ENCODE data around the gene RUNX2.

DNA sequence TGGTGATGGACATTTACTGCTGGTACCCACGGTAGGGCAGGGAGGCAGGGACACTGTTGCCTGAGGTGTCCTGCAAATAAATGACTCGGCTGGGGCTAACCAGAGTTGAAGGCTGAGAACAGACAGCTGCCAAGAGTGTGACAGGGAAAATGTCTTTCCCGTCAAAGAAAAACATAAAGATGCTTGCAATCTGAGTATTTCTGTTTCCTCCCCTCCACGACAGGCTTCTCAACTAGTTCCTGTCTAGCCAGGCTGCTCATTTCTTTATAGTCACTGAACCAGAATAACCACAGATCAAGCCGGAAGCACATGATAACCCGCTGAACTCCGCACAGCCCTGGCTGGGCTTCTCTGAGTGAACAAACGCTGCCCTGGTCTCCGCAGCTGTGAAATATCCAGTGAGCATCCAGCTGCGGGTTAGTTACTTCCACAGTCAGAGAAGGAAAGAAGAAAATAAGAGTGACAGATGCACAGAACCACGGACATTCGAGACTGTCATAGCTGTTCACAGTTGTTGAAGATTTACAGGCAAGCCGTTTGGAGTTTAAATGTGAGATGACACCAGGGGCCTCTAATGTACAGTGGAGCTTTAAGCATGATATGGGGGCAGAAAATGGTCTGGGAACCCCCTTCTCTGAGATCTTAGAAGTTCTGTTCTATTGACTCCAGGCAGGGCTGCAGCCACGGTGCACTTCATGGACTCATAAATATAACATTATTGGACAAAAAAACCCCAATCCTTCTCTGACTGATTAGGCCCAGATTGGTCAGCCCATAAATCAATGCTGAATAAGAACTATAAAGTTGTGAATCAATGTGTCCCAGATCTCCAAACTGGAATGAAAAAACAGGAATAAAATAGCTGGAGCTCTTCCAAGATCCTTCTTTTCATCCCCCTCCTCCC, 349.5 kb downstream of the RUNX2 start:
- TF ChIP-seq CTCF (IDR thresholded peaks at IDR 0.05; ENCODE audit: low read length) (no peak), EZH2 (IDR thresholded peaks at IDR 0.05; ENCODE audit: borderline replicate concordance, low read length) (no peak)

All from OCI-LY1 (cell line).